HG03342 (cell line): ENCODE measurements around the gene PHKG2.

Experiments
- ATAC-seq: cut with Tn5 transposase; IDR thresholded peaks from one replicate; pipeline ENCODE4 v1.9.1; 2021; ENCODE audit warnings: mild to moderate bottlenecking, moderate library complexity; ENCODE audit not compliant: unreplicated experiment

Gene PHKG2

DNA sequence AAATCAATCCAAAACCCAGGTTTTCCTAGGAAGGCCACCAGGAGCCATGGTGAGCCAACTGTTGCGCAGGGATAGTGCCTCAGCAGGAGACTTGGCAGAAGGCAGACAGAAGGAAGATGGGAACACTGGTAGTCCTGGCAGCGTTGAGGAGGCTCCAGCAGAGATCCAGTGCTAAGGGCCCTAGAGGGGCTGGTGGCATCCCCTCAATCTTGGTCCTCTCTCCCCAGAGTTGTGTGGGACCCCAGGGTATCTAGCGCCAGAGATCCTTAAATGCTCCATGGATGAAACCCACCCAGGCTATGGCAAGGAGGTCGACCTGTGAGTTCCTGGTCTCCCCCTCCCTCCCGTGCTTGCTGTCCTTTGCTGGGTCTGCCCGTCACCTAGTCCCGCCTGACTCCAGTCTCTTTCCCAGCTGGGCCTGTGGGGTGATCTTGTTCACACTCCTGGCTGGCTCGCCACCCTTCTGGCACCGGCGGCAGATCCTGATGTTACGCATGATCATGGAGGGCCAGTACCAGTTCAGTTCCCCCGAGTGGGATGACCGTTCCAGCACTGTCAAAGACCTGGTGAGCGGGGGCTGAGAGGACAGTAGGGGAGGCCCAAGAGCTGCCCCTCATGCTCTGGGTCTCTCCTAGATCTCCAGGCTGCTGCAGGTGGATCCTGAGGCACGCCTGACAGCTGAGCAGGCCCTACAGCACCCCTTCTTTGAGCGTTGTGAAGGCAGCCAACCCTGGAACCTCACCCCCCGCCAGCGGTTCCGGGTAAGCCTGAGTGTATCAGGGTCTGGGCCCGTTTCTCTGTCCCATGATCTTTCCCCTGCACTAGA is 7.9 kb downstream of the PHKG2 start:
- ATAC-seq = no peak

DNA sequence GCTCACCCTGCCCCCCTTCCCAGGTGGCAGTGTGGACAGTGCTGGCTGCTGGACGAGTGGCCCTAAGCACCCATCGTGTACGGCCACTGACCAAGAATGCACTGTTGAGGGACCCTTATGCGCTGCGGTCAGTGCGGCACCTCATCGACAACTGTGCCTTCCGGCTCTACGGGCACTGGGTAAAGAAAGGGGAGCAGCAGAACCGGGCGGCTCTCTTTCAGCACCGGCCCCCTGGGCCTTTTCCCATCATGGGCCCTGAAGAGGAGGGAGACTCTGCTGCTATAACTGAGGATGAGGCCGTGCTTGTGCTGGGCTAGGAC is 8.5 kb downstream of the PHKG2 start:
- no peak for ATAC-seq

DNA sequence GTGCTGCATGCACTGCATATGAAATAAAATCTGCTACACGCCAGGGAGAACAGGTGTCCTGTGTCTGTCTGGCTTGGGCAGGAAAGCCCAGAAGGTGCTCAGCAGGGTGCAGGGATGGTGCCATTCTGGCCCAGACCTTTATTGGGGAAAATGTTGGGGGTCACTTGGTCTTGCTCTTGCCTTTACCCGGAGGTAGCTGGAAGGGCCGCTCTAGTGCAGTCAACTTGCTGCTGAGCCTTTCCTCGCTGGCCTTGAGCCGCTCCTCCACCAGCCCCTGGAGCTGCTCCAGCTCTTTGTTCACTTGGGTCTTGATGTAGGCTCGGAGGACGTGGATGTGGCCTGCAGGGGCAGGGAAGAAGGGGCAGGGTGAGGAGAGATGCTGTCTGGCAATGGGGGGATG is 9.1 kb downstream of the PHKG2 start:
- ATAC-seq = no peak

DNA sequence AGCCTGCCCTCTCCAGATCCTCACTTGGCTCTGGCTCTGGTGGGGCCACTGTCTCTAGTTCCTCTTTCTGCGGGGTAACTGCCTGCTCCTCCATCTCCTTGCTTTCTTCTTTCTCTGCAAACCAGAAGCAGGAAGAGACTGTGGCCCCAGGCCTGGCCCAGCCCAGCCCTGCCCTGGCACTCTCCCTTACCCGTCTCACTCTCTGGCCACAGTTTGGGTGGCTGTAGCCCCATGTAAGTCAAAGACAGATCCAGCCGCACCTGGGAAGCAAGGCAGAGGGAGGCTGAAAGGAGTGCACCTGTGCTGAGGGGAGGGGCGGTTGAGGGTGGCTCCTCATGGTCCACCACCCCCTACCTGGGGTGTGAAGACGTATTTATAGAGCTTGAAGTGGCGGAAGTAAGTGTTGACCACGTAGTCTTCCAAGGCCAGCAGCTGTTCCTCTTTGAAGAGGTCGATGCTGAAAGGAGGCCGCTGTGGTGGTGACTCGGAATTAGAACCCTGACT is 10.8 kb downstream of the PHKG2 start:
- no peak for ATAC-seq

DNA sequence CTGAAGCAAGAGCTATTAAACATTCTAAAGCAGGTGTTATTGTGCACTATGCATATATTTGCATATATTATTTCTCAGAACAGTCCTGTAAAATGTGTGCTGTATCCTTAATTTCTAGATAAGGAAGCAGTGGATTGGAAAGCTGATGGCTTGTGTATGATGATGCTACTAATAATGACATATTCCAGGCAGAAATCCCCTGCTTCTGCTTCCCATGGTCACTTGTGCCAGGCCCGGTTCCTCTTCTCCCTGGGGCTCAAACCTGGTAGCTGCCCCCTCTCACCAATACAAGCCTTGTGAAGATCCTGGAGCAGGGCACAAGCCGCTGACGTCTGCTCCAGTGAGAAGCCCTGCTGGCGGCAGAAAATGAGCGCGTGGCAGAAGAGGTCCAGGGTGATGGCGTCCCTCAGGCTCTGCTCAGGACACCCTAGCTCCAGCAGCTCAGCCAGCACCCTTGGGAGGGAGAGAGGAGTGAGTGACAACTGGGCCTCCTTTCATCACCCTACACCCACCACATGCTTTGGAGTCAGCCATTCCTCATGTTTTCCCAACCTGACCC is 11.9 kb downstream of the PHKG2 start:
- ATAC-seq = no peak

DNA sequence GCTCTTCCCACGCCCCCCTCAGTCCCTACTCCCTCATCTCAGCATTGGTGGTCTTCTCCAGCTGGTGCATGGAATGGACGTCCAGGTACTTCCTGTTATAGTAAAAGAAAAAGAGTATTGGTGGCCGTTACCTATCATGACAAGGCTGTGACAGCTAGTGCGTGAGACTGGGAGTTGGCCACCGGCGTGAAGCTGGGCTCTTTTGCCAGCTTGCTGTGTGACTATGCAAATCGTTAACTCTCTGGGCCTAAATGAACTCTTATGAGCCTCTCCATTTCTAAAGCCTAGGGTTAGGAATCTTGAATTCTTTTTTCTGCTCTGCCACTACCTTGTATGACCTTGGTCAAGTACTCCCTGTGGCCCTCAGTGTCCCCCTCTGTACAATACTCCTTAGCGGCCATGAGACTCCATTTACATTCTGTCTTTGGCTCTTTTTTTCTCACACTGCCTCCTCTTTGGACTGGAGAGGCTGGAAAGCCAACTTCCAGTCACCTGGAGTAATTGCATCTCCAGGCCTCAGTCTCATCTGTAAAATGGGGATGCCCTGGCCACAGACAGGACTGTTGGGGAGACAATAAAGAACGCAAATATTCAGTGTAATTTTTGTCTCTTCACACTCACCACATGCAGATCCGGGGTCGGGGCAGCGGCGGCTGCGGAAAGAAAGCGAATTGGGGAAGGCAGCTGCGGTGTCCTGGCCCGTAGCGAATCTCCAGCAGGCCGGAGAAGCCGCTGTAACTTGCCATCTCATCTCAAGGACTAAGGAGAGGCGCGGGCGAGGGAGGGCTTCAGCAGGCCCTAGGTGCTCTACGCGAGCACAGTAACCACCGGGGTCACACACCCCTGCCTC is 12.6 kb downstream of the PHKG2 start:
- ATAC-seq = no peak

DNA sequence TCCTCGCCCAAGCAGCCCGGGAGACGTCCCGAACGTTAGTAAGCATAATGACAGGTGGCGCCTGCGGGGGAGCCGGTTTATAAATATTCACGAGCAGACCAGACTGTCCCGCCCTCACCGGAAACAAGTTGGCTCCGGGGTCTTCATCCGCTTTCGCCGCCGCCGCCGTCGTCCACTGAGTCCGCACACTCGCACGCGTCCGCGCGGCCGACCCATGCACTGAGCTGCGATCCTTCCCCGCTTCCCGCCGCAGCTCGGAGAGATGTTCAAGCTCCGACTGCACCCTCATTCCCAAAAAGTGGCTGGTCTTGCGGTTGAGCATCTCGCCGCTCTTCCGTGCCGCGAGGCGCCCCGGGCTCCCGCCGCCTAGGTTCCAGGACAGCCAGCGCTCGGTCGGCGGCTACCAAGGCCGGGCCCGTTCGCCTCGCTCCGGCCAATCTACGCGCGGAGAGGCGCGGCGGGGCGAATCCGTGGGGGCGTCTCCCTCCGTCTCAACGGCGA is 13.3 kb downstream of the PHKG2 start:
- peak; percentile 26 for ATAC-seq

DNA sequence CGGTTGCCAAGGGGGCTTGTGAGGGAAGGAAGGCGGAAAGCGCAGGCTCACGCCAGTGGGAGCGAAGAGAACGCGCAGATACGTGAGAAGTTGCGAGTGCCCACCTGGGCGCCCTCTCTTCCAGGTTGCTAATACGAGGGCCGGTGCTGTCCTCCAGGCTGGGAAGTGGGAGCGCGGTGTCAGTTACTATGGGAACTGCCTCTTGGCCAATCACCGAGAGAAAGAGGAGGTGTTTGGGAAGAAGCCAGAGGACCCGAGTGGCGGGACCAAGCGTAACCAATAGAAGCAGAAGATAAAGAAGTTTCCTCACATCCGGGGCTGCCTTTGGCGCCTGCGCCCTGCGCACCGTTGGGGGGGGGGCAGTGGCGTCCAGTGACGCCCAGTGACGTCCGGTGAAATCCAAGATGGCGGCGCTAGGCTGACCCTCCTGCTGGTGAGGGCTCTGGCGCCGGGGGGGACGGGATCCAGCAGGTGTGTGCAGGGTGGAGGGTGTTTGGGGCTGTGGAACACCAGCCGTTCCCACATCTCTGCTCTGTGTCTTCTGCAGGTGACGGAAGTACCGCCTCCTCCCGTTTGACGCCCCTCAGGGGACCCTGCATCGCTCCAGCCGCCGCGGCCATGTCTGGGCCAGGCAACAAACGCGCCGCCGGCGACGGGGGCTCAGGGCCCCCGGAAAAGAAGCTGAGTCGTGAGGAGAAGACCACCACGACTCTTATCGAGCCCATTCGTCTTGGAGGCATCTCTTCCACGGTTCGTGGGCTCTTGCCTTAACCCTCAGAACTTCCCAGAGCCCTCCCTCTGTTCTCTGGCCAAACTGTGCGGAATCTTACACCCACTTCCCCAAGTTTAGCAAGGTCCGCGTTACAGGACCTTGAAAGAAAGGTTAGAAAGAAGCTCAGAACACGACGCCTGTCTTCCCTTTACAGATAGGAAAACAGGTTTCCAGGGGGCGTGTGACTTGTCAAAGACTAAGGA is 14.0 kb downstream of the PHKG2 start, which contains the start of the genes CFAP119 and RNF40:
Gene CFAP119 (minus strand): TSS at position 135 of the 975 bp plus-strand sequence. CDS start 314 bp downstream, outside the sequence.
Gene RNF40 (plus strand): TSS at position 395 of the 975 bp plus-strand sequence. CDS start 224 bp downstream, at position 619.
- ATAC-seq = peak; percentile 82

DNA sequence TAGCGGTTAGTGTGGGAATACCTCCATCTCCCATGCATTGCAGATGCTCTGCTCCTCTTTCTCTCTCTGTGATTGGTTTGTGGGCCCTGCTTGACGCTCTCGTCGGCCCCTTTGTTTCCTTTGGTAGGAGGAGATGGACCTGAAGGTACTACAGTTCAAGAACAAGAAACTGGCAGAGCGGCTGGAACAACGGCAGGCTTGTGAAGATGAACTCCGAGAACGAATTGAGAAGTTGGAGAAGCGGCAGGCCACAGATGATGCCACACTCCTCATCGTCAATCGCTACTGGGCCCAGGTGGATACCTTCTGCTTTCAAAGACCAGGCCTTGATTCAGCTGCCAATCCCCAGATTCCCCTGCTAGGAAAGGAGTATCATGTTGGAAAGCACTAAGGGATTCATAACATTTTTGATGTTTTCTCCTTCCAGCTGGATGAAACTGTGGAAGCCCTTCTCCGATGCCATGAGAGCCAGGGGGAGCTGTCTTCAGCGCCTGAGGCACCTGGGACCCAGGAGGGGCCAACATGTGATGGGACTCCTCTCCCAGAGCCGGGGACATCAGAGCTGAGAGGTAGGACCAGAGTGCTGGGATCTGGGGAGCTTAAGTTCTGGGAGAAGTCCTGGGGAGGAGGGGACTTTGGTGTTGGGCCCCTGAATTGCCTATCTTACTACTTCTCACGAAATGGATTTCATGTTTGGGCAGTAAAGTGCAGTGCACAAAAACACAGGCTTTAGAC is 14.9 kb downstream of the PHKG2 start:
- ATAC-seq = no peak

DNA sequence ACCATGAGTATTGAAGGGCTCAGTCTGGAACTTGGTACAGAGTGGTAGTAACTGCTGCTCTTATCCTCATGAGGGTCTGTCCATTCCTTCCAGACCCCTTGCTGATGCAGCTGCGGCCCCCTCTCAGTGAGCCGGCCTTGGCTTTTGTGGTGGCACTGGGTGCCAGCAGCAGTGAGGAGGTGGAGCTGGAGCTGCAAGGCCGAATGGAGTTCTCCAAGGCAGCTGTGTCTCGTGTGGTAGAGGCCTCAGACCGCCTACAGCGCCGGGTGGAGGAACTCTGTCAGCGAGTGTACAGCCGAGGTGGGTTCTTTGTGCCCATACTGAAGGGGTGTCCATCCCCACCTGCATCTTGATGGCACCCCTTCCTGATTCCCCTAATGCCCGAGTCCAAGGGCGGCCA is 15.9 kb downstream of the PHKG2 start:
- ATAC-seq = no peak

DNA sequence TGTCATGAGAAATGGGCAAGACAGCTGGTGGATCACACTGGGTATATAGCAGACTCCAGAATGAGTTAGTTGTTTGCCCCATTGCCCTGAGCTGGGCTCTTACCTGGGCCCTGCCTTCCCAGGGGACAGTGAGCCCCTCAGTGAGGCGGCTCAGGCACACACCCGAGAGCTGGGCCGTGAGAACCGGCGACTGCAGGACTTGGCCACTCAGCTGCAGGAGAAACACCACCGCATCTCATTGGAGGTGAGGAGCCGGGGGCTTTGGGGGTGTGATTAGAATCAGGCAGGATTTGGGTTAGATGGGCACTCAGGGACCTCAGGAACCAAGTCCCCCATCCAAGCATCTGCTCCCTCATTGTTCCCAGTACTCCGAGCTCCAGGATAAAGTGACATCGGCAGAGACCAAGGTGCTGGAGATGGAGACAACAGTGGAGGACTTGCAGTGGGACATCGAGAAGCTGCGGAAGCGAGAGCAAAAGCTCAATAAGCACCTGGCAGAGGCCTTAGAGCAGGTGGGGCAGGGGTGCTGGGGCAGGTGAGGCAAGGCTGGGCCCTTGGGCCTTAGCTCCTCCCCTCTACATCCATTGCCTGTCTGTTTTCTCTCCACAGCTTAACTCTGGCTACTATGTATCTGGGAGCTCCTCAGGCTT is 16.7 kb downstream of the PHKG2 start:
- no peak for ATAC-seq

DNA sequence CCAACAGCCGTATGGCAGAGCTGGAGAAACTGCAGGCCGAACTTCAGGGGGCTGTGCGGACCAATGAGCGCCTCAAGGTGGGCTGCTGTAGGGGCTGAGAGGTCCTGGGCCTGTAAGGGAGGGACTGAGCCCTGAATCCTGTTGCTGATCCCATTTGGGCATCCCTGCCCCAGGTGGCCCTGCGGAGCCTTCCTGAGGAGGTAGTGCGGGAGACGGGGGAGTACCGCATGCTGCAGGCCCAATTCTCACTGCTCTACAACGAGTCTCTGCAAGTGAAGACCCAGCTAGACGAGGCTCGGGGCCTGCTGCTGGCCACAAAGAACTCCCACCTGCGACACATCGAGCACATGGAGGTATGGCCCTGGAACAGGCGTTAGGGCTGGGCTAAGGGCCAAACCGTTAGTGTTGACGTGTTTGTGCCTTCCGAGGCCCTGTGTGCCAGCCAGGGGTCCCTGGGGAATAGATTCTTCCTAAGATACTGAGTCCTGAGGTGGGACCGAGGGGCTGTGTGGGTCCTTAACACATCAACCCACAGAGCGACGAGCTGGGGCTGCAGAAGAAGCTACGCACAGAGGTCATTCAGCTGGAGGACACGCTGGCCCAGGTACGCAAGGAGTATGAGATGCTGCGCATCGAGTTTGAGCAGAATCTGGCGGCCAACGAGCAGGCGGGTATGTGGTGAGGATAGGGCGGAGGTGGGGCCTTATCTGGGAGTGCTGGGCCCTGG is 18.1 kb downstream of the PHKG2 start:
- ATAC-seq = no peak

DNA sequence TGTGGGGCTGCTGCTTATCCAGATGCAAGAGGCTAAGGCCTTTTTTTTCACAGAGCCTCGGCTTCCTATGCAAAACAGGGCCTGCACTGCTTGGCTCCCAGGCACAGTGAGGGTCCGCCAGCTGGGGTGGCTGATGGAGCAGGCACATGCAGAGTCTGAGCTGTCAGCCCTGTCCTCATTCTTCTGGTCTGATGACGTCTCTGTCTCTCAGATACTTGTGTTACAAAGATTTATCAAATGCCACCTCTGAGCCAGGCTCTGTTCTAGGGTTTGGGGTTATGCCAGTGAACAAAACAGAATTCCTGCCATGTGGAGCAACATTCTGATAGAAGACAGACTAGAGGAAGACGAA is 18.7 kb downstream of the PHKG2 start:
- ATAC-seq = no peak

DNA sequence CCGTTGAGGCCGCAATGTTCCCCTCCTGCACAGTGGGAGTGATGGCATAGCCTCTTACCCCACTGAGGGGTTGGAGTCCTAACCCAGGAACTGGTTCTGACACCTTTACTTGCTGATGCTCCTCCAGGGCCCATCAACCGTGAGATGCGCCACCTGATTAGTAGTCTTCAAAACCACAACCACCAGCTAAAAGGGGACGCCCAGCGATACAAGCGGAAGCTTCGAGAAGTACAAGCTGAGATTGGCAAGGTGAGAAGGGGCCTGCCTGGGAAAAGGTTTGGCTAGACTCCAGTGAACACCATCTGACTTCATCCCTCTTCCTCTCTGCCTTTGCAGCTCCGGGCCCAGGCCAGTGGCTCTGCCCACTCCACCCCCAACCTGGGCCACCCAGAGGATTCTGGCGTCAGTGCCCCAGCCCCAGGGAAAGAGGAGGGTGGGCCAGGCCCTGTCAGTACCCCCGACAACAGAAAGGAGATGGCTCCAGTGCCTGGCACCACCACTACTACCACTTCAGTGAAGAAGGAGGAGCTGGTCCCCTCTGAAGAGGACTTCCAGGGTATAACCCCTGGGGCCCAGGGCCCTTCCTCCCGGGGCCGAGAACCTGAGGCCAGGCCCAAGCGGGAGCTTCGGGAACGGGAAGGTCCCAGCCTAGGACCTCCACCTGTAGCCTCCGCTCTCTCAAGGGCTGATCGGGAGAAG is 19.7 kb downstream of the PHKG2 start:
- ATAC-seq = no peak

DNA sequence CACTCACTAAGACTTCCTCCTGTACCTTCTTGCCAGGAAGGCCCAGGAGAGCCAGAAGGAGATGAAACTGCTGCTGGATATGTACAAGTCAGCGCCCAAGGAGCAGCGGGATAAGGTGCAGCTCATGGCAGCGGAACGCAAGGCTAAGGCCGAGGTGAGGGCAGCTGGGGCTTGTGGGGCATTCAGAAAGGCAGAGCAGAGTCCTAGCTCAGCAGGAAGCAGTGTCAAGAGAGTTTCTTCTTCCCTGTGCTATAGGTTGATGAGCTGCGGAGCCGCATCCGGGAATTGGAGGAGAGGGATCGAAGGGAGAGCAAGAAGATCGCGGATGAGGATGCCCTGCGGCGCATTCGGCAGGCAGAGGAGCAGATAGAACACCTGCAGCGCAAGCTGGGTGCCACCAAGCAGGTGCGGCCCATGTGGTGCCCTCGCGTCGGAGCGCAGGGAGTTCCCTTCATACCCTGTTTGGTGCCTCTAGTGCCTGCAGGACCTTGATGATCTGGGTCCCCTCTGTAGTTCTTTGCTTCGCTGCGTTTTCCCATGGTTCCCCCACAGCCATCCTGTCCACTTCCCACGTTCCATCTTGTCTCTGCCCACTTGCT is 20.5 kb downstream of the PHKG2 start:
- ATAC-seq = no peak

DNA sequence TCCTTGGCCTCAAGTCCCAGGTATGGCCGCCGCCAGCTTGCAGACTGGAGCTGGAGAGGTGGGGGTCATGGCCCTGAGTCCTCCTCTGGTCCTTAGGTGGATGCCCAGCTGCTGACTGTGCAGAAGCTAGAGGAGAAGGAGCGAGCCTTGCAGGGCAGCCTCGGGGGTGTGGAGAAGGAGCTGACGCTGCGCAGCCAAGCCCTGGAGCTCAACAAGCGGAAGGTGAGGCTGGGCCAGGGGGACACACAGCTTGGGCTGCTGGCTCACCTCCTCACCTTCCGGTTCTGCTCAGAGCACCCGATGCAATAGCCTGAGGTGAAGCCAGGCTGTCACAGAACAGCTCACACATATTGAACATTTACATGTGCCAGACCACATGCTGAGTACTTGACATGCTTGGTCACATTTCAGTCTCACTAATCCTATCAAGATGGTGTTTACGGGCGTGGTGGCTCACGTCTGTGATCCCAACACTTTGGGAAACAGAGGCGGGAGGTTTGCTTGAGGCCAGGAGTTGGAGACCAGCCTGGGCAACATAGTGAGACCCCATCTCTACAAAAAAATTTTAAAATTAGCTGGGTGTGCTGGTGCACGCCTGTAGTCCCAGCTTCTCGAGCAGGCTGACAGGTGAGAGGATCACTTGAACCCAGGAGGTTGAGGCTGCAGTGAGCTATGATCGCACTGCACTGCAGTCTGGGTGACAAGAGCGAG is 21.3 kb downstream of the PHKG2 start:
- no peak for ATAC-seq

DNA sequence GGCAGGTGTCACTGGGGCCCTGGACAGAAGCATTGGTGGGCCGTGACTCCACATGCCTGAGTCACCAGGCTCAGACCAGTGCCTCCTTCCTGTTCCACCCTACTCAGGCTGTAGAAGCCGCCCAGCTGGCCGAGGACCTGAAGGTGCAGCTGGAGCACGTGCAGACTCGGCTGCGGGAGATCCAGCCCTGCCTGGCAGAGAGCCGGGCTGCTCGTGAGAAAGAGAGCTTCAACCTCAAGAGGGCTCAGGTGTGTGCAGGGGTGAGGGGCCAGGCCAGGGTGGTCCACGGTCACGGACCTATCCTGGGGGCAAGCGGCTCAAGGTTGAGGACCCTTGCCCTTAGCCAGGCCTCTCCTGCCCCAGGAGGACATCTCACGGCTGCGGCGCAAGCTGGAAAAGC is 23.5 kb downstream of the PHKG2 start:
- ATAC-seq = no peak
